Suprapubic skin (tissue), 4 donors: ENCODE results near the gene GADL1. TPM values are rescaled to one million over a fixed set of nuclear protein-coding genes. Genes with fewer than 3 reads are reported as not detected.

ENCODE experiments used
- DNase-seq, 2 donors: peaks; one replicate each; pipeline ENCODE4 v3.0.0-alpha.2; 2019; ENCODE audit warnings: low spot score in 2 of 2
- H3K27ac ChIP-seq: fragments of 200-600 bp; sonication (generic); one replicate; pipeline ENCODE4 v1.5.1; 2019
- H3K27me3 ChIP-seq: fragments of 200-600 bp; sonication (generic); one replicate; pipeline ENCODE4 v1.5.1; 2019
- H3K36me3 ChIP-seq: fragments of 200-600 bp; sonication (generic); one replicate; pipeline ENCODE4 v1.5.1; 2019
- H3K4me1 ChIP-seq: fragments of 200-600 bp; sonication (generic); one replicate; pipeline ENCODE4 v1.5.1; 2019
- H3K4me3 ChIP-seq: fragments of 200-600 bp; sonication (generic); one replicate; pipeline ENCODE4 v1.5.1; 2019; ENCODE audit warnings: mild to moderate bottlenecking
- H3K9me3 ChIP-seq: fragments of 200-600 bp; sonication (generic); one replicate; pipeline ENCODE4 v1.5.1; 2019
- CTCF ChIP-seq, 2 donors: fragments of 200-600 bp in 1 of 2; fragments of 450-650 bp in 1 of 2; sonication (generic) in 1 of 2; IDR thresholded peaks; one replicate each; pipeline ENCODE4 v1.5.1; 2016 to 2019; ENCODE audit warnings: antibody characterized with exemption in 2 of 2, mild to moderate bottlenecking in 1 of 2, moderate library complexity in 1 of 2
- EP300 ChIP-seq: sonication (generic); formaldehyde crosslinking; IDR thresholded peaks from one replicate; pipeline ENCODE4 v1.6.1; 2017; ENCODE audit warnings: antibody characterized with exemption
- POLR2A ChIP-seq, 2 donors: fragments of 450-650 bp; IDR thresholded peaks; one replicate each; pipeline ENCODE4 v1.6.1; 2017; ENCODE audit warnings: antibody characterized with exemption in 2 of 2, mild to moderate bottlenecking in 2 of 2, moderate library complexity in 2 of 2
- POLR2AphosphoS5 ChIP-seq, 3 donors: sonication (generic); formaldehyde crosslinking; IDR thresholded peaks; one replicate each; pipeline ENCODE4 v1.6.1; 2017; ENCODE audit warnings: antibody characterized with exemption in 3 of 3
- WGBS: methylation state at CpG from one replicate; pipeline ENCODE4 v1.1.5; 2018; 5-methylcytosine and 5-hydroxymethylcytosine counted together
- total RNA-seq, 4 donors: library from RNA; depleted of rRNA; stranded (reverse); fragments of >200 nt; gene quantifications; one replicate each; pipeline ENCODE4 v1.1.0, GENCODE V29; 2016

GADL1 gene
- total RNA-seq, 4 donors from 2014 or later = not detected

- H3K9me3 ChIP-seq = no peaks in the 10 kb centered on the region
- no peaks in the 10 kb centered on the region for H3K27me3 ChIP-seq
- DNase-seq = no peak
- WGBS = 62% methylated on average over 4 of the region's 4 CpGs
- H3K36me3 ChIP-seq = no peaks in the 10 kb centered on the region
- H3K4me3 ChIP-seq = no peak overlapping the region
- H3K27ac ChIP-seq = no peak overlapping the region
- no peak for TF ChIP-seq CTCF (IDR thresholded peaks at IDR 0.05)
- no peaks in the 10 kb centered on the region for H3K4me1 ChIP-seq
Measured at GRCh38 chr3:30712991-30713390, 181.5 kb downstream of the GADL1 start.

GRCh38 chr3:30711867-30712266 lies 182.6 kb downstream of the GADL1 start:
- no peak for DNase-seq
- Histone ChIP-seq H3K9me3 (no peaks in the 10 kb centered on the region), H3K36me3 (no peaks in the 10 kb centered on the region), H3K27me3 (no peaks in the 10 kb centered on the region), H3K27ac (no peak overlapping the region), H3K4me3 (no peak overlapping the region), H3K4me1 (no peaks in the 10 kb centered on the region)
- TF ChIP-seq CTCF (IDR thresholded peaks at IDR 0.05) (no peak), EP300 (no peak)
- 71% methylated on average over 2 of the region's 2 CpGs for WGBS

- no peak for DNase-seq
- Histone ChIP-seq H3K27ac (no peak overlapping the region), H3K4me1 (no peaks in the 10 kb centered on the region), H3K4me3 (no peak overlapping the region), H3K27me3 (no peaks in the 10 kb centered on the region), H3K9me3 (no peaks in the 10 kb centered on the region), H3K36me3 (no peaks in the 10 kb centered on the region)
- no peak for TF ChIP-seq POLR2AphosphoS5 (IDR thresholded peaks at IDR 0.05)
Measured at GRCh38 chr3:30711151-30711550, 183.3 kb downstream of the GADL1 start.

- Histone ChIP-seq H3K4me1 (no peaks in the 10 kb centered on the region), H3K36me3 (no peaks in the 10 kb centered on the region), H3K4me3 (no peak overlapping the region), H3K27ac (no peak overlapping the region), H3K27me3 (no peaks in the 10 kb centered on the region), H3K9me3 (no peaks in the 10 kb centered on the region)
- WGBS = 80% methylated on average over 7 of the region's 7 CpGs
- TF ChIP-seq POLR2AphosphoS5 (IDR thresholded peaks at IDR 0.05) = no peak
- no peak for TF ChIP-seq POLR2A (IDR thresholded peaks at IDR 0.05)
- TF ChIP-seq EP300 = no peak
- TF ChIP-seq CTCF (IDR thresholded peaks at IDR 0.05) = no peak
- DNase-seq = no peak
Measured at GRCh38 chr3:30710017-30710416, 184.4 kb downstream of the GADL1 start.

- no peaks in the 10 kb centered on the region for H3K36me3 ChIP-seq
- no peaks in the 10 kb centered on the region for H3K9me3 ChIP-seq
- H3K27me3 ChIP-seq = no peaks in the 10 kb centered on the region
- no peaks in the 10 kb centered on the region for H3K4me1 ChIP-seq
- no peak overlapping the region for H3K4me3 ChIP-seq
- TF ChIP-seq POLR2AphosphoS5 (IDR thresholded peaks at IDR 0.05) = no peak
- TF ChIP-seq POLR2A (IDR thresholded peaks at IDR 0.05) = no peak
- TF ChIP-seq CTCF (IDR thresholded peaks at IDR 0.05) = no peak
- TF ChIP-seq EP300 = no peak
- H3K27ac ChIP-seq = no peak overlapping the region
- DNase-seq = no peak
Measured at GRCh38 chr3:30708472-30708871, 186.0 kb downstream of the GADL1 start.

GRCh38 chr3:30707825-30708224 lies 186.6 kb downstream of the GADL1 start:
- Histone ChIP-seq H3K4me3 (no peak overlapping the region), H3K36me3 (no peaks in the 10 kb centered on the region), H3K27ac (no peak overlapping the region), H3K27me3 (no peaks in the 10 kb centered on the region), H3K9me3 (no peaks in the 10 kb centered on the region), H3K4me1 (no peaks in the 10 kb centered on the region)
- DNase-seq = no peak
- TF ChIP-seq POLR2AphosphoS5 (IDR thresholded peaks at IDR 0.05) (no peak), POLR2A (IDR thresholded peaks at IDR 0.05) (no peak), EP300 (no peak), CTCF (IDR thresholded peaks at IDR 0.05) (no peak)
- 89% methylated on average over 4 of the region's 4 CpGs for WGBS
